Measurements from ENCODE around the gene CIZ1. TPM values are rescaled to one million over a fixed set of nuclear protein-coding genes. Genes with fewer than 3 reads are reported as not detected.
A peak's percentile ranks its signal among the peaks of the same experiment; 100 is the strongest.

CIZ1 gene
- total and polyA plus RNA-seq, 5 experiments from 2014 or later: 7.4 to 141 (median 39.2) TPM

DNA sequence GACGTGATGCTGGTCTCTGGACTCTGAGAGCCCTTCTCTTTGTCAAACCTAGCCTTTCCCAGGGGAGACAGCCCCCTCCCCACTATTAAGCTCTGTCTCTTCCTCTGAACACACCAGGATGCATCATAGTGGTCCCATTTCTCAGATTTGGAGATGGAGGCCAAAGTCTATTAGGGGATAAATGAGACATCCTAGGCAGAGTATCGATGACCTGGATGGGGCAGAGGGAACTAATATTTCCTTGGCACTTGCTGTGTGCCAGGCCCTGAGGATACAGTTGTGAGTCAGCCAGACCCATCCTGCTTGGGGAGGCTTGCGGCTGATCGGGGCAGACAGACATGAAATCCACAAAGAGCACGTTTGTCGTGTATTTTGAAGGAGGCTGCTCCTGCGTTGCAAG lies 17.0 kb upstream of the CIZ1 start:
- Mint-ChIP-seq H3K27ac (no peak overlapping the region), H3K9me3 (no peaks in the 10 kb centered on the region), H3K4me3 (no peak overlapping the region), H3K4me1 (peaks cover 2 to 8% (median 3%) of the 10 kb centered on the region in 4 donors), H3K36me3 (no peaks in the 10 kb centered on the region), H3K27me3 (peaks cover 0 to 19% (median 10%) of the 10 kb centered on the region in 5 donors)
- DNase-seq (no peak), ATAC-seq (no peak)
- POLR2A ChIA-PET: interaction anchor here (0.6 kb wide), 1 partner anchor 568 kb away, joined by 7 read pairs; no protein-coding TSS in a partner anchor

DNA sequence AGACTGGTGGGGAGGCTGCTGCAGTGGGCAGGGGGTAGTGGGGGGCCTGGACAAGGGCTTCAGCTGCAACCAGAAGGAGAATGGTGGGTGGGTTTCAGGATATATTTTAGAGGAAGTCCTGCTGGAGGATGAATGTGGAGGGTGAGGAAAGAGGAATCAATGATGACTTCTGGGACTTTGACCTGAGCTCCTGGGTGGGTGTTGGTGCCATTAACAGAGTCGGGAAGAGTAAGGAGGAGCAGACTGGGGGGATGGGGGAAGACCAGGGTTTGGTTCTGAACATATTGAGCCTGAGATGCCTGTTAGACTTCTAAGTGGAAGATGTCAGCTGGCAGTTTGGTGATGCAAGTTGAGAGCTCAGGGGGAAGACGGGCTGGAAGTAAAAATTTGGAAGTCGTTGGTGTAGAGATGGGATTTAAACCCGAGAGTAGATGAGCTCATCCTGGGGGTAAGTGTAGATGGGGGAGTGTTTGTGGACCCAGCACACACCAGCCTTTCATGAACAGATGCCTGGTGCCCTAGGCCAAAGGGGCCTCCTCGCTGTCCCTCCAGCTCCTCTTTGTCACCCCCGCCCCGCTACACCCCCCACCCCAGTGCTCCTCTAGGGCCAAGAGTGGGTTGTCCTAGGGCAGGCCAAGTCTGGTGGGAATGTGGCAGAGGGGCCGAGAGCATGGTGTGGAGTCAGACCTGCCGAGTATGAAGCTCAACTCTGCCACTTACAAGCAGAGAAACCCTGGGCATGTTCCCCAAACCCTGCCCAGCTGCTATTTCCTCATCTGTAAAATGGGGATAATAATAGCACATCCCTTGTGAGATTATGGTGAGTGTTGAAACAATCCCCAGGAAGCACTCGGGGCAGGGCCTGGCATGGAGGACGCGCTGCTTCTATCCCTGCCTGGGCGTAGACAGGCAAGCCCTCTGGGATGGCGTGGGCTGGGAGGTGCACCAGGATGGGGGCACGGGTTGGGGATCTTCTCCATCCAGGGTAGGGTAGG lies 15.8 kb upstream of the CIZ1 start:
- POLR2A ChIA-PET: interaction anchor here (1.2 kb wide), 1 partner anchor 10 kb away, joined by 3 read pairs; no protein-coding TSS in a partner anchor
- no peak overlapping the region for H3K4me3 Mint-ChIP-seq
- no peaks in the 10 kb centered on the region for H3K9me3 Mint-ChIP-seq
- ATAC-seq: no peak
- peak overlapping the region in 1 of 10 donors; percentile 67 for H3K27ac Mint-ChIP-seq
- peaks cover 5 to 9% (median 8%) of the 10 kb centered on the region in 4 donors for H3K4me1 Mint-ChIP-seq
- H3K27me3 Mint-ChIP-seq: peaks cover 0 to 19% (median 9%) of the 10 kb centered on the region in 5 donors
- H3K36me3 Mint-ChIP-seq: no peaks in the 10 kb centered on the region
- DNase-seq: no peak

DNA sequence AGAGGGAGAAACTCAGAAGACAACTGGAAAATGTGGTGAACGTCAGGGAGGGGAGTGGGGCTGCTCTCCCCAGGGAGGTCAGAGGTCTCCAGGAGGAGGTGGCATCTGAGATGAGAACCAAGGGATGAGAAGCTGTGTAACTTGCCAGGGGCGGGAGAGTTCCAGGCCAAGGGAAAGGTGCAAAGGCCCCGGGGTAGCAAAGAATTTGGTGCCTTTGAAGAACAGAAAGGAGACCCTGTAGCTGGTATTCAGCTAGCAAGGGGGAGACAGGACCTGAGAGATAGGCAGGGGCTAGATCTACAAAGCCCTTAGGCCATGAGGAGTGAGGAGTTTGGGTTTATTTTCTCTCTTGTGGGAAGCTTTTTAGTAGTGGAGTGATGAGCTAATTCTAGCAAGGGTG lies 15.1 kb upstream of the CIZ1 start:
- ATAC-seq (no peak), DNase-seq (no peak)
- H3K36me3 Mint-ChIP-seq: no peaks in the 10 kb centered on the region
- H3K27ac Mint-ChIP-seq: peak overlapping the region in 2 of 10 donors; percentile 34 to 67
- POLR2A ChIA-PET: no interaction called here
- peaks cover 7 to 9% (median 8%) of the 10 kb centered on the region in 4 donors for H3K4me1 Mint-ChIP-seq
- peaks cover 0 to 19% (median 7%) of the 10 kb centered on the region in 5 donors for H3K27me3 Mint-ChIP-seq
- no peaks in the 10 kb centered on the region for H3K9me3 Mint-ChIP-seq
- H3K4me3 Mint-ChIP-seq: peak overlapping the region in 1 of 10 donors; percentile 45

DNA sequence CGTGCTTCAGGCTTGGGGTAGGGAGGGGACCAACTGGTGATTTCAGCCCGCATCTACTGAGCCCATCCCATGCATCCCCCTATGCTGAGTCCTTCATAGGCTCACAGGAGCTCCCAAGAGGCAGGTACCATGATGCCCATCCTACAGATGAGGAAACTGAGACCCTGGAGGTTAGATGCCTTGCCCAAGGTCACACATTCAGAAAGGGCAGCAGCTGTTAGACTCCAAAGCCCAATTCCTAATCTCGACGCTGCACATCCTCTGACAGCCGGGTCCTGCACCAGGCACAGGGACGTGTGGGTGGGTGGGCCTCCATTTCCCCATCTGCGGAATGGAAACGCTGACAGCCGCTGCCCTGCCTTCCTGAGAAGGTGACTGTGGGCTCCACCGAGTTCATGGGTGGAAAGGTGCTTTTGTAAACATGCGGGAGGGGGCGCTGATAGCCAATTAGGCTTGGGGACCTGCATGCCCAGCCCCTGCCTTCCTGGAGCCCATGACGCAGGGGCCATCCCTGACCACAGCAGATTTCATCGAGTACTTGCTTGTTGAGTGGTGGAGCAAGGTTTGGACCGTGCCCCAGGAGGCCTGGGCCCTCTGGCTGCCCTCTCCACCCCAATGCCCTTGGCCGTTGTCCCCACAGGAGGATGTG lies 14.0 kb upstream of the CIZ1 start:
- no peak overlapping the region for H3K27ac Mint-ChIP-seq
- H3K4me3 Mint-ChIP-seq: peak overlapping the region in 4 of 10 donors; percentile 6 to 66 (median 40)
- DNase-seq: no peak
- peaks cover 8 to 9% (median 8%) of the 10 kb centered on the region in 4 donors for H3K4me1 Mint-ChIP-seq
- H3K27me3 Mint-ChIP-seq: peaks cover 0 to 19% (median 6%) of the 10 kb centered on the region in 5 donors
- POLR2A ChIA-PET: interaction anchor here (0.8 kb wide), 1 partner anchor 15 kb away, joined by 4 read pairs; no protein-coding TSS in a partner anchor
- no peaks in the 10 kb centered on the region for H3K9me3 Mint-ChIP-seq
- ATAC-seq: no peak
- no peaks in the 10 kb centered on the region for H3K36me3 Mint-ChIP-seq

DNA sequence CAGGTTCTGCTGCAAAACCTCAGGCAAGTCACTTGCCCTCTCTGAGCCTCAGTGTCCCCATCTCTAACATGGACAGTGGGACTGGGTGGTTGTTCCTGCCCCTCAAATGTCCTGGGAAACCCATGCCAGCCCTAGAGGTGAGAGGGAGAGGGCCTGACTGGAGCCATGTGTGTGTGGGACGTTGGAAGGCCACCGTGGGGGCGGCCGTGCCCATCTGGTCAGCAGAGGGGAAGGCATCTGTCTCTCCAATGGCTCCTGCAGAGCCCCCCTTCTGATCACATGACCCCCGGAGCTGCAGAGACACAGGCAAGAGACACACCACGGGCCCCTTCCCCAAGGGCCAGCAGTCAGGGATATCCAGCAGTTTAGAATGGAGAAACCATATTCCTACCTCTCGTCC lies 13.5 kb upstream of the CIZ1 start:
- no peak overlapping the region for H3K27ac Mint-ChIP-seq
- peak overlapping the region in 8 of 10 donors; percentile 20 to 71 (median 51) for H3K4me3 Mint-ChIP-seq

DNA sequence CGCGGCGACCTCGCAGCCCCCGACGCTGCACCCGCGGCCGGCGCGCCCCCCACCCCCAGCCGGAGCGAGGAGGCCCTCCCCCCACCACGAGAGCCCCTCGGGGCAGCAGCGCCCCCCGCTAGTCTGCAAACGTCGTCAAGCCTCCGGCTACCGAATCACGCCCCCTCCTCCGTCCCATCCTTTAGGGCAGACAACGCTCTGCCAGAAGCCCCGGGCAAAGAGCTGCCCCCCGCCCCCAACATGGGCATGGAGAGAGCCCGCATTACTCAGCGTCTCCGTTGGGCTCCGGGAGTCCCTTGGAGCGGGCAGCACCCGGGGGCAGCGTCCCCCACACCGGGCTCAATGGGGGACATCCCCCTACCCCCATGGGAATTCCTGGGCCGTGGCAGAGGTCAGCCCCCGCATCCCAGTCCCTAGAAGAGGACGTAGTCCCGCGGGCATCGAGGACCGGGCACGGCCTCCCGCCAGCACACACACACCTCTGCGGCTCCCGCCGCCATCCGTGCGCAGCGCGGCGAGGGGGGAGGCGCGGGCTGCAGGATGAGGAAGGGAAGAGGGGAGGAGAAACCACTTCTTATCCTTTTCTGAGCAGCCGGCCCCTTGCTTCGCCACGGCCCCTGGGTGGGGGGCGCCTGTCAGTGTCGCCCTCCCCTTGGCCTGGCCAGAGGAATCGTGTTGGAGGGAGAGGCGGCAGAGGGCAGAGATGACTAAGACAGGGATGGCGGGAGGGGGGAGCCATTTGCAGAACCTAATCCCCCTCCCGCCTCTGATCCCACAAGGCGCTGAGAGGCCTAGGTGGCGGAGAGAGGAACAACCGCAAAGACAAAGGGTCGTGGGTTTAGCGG lies 12.6 kb upstream of the CIZ1 start:
- Mint-ChIP-seq H3K9me3 (no peaks in the 10 kb centered on the region), H3K27me3 (peaks cover 0 to 19% (median 6%) of the 10 kb centered on the region in 5 donors), H3K36me3 (no peaks in the 10 kb centered on the region), H3K4me3 (peak overlapping the region; percentile 45 to 75 (median 66)), H3K4me1 (peaks cover 8 to 9% (median 8%) of the 10 kb centered on the region in 4 donors), H3K27ac (peak overlapping the region in 1 of 10 donors; percentile 77)
- POLR2A ChIA-PET: interaction anchor here (0.6 to 1.0 kb wide), 2 partner anchors 13 to 45 kb away, joined by 3 read pairs; partner anchors contain the start of gene CIZ1
- peak; percentile 17 to 43 for ATAC-seq
- DNase-seq: peak in 1 of 10 donors; percentile 24

More for the DNA sequence above, 13.5 kb upstream of the CIZ1 start:
- no peak for ATAC-seq
- POLR2A ChIA-PET: interaction anchor here (0.8 kb wide), 1 partner anchor 16 kb away, joined by 4 read pairs; no protein-coding TSS in a partner anchor
- no peak for DNase-seq
- Mint-ChIP-seq H3K36me3 (no peaks in the 10 kb centered on the region), H3K27me3 (peaks cover 0 to 19% (median 6%) of the 10 kb centered on the region in 5 donors), H3K9me3 (no peaks in the 10 kb centered on the region), H3K4me1 (peaks cover 8 to 9% (median 8%) of the 10 kb centered on the region in 4 donors)

DNA sequence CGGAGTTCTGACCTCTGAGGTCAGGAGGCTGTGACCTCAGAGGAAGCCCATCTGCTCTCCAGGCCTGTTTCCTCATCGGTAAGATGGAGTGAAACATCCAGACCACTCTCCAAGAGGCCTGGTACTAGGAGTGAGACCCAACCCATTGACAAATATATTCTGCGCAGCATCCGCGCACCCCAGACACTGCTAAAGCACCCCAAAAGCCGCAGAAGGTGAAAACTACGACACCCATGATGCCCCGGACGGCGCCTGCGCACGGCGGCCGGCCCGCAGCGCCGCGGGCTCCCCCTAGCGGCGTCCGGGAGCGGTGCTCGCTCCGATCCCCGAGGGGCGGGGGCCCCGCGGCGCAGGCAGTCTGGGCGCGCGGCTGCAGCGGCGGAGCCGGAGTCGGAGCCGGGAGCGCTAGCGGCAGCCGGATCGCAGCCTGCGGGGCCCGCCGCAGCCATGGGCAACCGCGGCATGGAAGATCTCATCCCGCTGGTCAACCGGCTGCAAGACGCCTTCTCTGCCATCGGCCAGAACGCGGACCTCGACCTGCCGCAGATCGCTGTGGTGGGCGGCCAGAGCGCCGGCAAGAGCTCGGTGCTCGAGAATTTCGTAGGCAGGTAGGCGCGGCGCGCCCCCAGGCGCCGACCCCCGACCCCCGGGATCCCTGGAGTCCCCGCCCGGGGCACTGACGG lies 11.8 kb upstream of the CIZ1 start, which contains the start of gene DNM1:
Gene DNM1, plus strand, starts transcription at position 356 of the 683 bp plus-strand sequence. Its CDS starts 92 bp downstream, at position 448.
- Mint-ChIP-seq H3K4me1 (peaks cover 8 to 9% (median 8%) of the 10 kb centered on the region in 4 donors), H3K9me3 (no peaks in the 10 kb centered on the region), H3K27ac (peak within 1 kb of the TSS; percentile 8 to 90 (median 68)), H3K4me3 (peak within 1 kb of the TSS; percentile 66 to 89 (median 80)), H3K27me3 (peaks cover 0 to 14% (median 4%) of the 10 kb centered on the region in 5 donors), H3K36me3 (no peaks in the 10 kb centered on the region)
- peak; percentile 57 to 83 (median 76) for DNase-seq
- POLR2A ChIA-PET: interaction anchor here (0.6 to 1.0 kb wide), 2 partner anchors 12 to 44 kb away, joined by 3 read pairs; partner anchors contain the start of gene CIZ1
- peak; percentile 92 to 93 for ATAC-seq

DNA sequence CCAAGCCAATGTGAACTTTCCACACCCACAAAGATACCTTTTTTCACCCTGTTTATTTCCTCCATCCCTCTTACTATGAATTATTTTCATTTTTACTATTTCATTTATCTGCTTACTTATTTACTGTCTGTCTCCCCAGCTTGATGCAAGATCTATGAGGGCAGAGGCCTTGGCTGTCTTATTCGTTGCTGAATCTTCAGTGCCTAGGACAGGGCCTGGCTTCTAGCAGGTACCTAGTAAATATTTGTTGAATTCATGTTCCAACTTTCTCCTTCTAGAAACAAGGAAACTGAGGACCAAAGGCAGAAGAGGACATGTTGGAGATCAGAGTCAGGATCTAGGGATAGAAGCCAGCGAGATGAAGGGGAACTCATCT lies 11.3 kb upstream of the CIZ1 start:
- peaks cover 8 to 9% (median 8%) of the 10 kb centered on the region in 4 donors for H3K4me1 Mint-ChIP-seq
- peaks cover 0 to 14% (median 4%) of the 10 kb centered on the region in 5 donors for H3K27me3 Mint-ChIP-seq
- H3K36me3 Mint-ChIP-seq: no peaks in the 10 kb centered on the region
- no peak for DNase-seq
- peak overlapping the region; percentile 59 to 89 (median 80) for H3K4me3 Mint-ChIP-seq
- ATAC-seq: no peak
- H3K9me3 Mint-ChIP-seq: no peaks in the 10 kb centered on the region
- H3K27ac Mint-ChIP-seq: peak overlapping the region in 9 of 10 donors; percentile 8 to 90 (median 68)
- POLR2A ChIA-PET: interaction anchor here (0.6 kb wide), 1 partner anchor 42 kb away, joined by 4 read pairs; no protein-coding TSS in a partner anchor

DNA sequence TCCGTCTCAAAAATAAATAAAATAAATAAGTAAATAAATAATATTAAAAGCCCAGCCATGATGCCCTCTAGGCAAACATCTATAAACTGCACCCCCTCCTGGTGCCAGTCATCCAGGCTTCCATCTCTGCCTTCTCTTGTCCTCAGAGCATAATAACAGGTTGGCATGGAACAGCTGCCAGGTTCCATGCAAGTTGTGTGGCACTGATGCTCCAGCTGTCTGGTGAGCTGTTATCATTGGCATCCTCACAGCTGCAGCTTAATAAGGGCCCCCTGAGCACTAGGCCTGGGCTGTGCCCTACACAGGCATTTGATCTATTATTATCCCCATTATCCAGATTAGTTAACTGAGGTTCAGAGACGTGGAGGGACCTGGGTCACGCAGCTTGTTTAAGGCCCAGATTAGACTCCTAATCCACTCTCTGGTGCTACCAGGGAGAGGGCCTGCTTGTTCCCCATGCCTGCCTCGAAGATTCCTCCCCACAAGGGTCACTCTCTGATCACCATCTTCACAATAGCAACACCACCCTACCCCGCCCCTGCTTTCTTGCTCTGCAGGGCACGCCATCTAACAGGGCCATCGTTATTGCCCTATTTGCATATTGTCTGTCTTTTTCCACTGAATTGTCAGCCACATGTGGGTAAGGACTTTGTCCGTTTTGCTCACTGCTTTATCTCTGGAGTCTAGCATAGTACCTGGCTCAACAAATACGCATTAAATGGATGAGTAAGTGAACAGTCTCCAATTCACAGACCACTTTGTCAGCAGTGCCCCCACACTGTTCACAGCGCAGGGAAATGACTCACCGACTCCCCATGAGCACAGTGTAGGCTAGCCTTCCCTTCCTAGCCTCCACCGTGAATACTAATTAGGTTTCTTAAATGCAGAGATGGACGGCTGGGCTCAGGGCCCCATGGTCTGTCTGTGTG lies 10.3 kb upstream of the CIZ1 start:
- no peaks in the 10 kb centered on the region for H3K36me3 Mint-ChIP-seq
- H3K27me3 Mint-ChIP-seq: peaks cover 0 to 11% (median 3%) of the 10 kb centered on the region in 5 donors
- peaks cover 8 to 9% (median 8%) of the 10 kb centered on the region in 4 donors for H3K4me1 Mint-ChIP-seq

DNA sequence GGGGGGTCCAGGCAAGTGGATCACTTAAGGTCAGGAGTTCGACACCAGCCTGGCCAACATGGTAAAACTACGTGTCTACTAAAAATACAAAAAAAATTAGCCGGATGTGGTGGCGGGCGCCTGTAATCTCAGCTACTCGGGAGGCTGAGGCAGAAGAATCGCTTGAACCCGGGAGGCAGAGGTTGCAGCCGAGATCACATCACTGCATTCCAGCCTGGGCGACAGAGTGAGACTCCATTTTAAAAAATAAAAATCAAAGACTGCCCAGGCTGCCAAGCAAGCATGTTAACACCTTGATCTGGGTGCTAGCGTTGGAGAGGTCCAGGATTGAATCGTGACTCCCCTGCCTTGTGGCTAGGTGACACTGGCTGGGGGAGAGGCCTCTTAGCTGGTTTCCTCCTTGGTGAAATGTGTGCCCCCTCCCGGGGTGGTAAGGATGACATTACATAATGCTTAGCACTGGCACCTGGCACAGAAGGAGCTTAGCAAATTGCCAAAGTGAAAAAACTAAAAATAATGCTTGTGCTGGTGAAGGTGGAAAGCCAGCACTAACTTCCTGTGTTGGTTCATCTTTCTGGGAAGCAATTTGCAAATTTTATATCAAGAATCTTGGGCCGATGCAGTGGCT lies 2.2 kb upstream of the CIZ1 start:
- POLR2A ChIA-PET: interaction anchor here (0.7 kb wide), 2 partner anchors 30 to 705 kb away, joined by 3 to 4 read pairs; no protein-coding TSS in a partner anchor
- no peaks in the 10 kb centered on the region for H3K27me3 Mint-ChIP-seq
- DNase-seq: no peak

More for the DNA sequence above, 10.3 kb upstream of the CIZ1 start:
- Mint-ChIP-seq H3K9me3 (no peaks in the 10 kb centered on the region), H3K27ac (no peak overlapping the region), H3K4me3 (peak overlapping the region in 1 of 10 donors; percentile 29)
- POLR2A ChIA-PET: no interaction called here
- DNase-seq (no peak), ATAC-seq (no peak)

More for the DNA sequence above, 2.2 kb upstream of the CIZ1 start:
- Mint-ChIP-seq H3K36me3 (peaks cover 0 to 11% (median 2%) of the 10 kb centered on the region in 3 donors), H3K4me1 (peaks cover 5 to 31% (median 17%) of the 10 kb centered on the region in 4 donors), H3K4me3 (peak overlapping the region in 5 of 10 donors; percentile 8 to 74 (median 14)), H3K9me3 (no peaks in the 10 kb centered on the region), H3K27ac (peak overlapping the region in 1 of 10 donors; percentile 8)
- ATAC-seq: no peak
